SK-N-SH (cell line): ENCODE measurements around the gene CDS2. TPM values are rescaled to one million over a fixed set of nuclear protein-coding genes. Genes with fewer than 3 reads are reported as not detected.

Experiments used
- CTCF ChIA-PET: fragments of 300-600, 350-600 bp; formaldehyde crosslinking; extraction: SDS; loops from one replicate; lab custom pipeline; 2021; lab: Yijun Ruan, JAX
- POLR2A ChIA-PET: fragments of 350-600 bp; sonication (Branson Sonifier 250); formaldehyde crosslinking; extraction: SDS; loops from one replicate; lab custom pipeline; 2020; ENCODE audit warnings: antibody characterized with exemption, inconsistent platforms; lab: Yijun Ruan, JAX
- DNase-seq: peaks from one replicate; pipeline ENCODE4 v3.0.0; 2012
- H2AFZ ChIP-seq: fragments of 200-600 bp; sonication (generic); 2 replicates; pipeline ENCODE4 v1.8.1; 2016; ENCODE audit warnings: antibody characterized with exemption, mild to moderate bottlenecking, low read depth
- H3F3A ChIP-seq: fragments of 200-600 bp; sonication (generic); replicated peaks from 2 replicates; pipeline ENCODE3; 2016; ENCODE audit warnings: antibody characterized with exemption, mild to moderate bottlenecking; ENCODE audit not compliant: insufficient read depth
- H3K27ac ChIP-seq, 2 experiments: fragments of 200-500 bp in 1 of 2; fragments of 200-600 bp in 1 of 2; sonication (Bioruptor generic) in 1 of 2; sonication (generic), shearing (Covaris generic) in 1 of 2; 2 replicates each; pipeline versions ENCODE4 v1.5.1 to v1.6.1; 2014 to 2016; ENCODE audit warnings: low read depth in 2 of 2, inconsistent platforms in 1 of 2, low read length in 1 of 2, mild to moderate bottlenecking in 1 of 2, mixed read lengths in 1 of 2
- H3K27me3 ChIP-seq: fragments of 200-600 bp; sonication (generic), shearing (Covaris generic); 2 replicates; pipeline ENCODE4 v1.6.1; 2016; ENCODE audit warnings: mixed run types; ENCODE audit not compliant: insufficient read depth
- H3K36me3 ChIP-seq, 2 experiments: fragments of 200-500 bp in 1 of 2; fragments of 200-600 bp in 1 of 2; sonication (Bioruptor generic) in 1 of 2; sonication (generic) in 1 of 2; replicated peaks in 1 of 2; 2 replicates each; pipeline versions ENCODE3 to v1.5.1; 2014 to 2016; ENCODE audit warnings: low read length in 1 of 2, mild to moderate bottlenecking in 1 of 2; ENCODE audit not compliant: insufficient read depth in 2 of 2, control insufficient read depth in 1 of 2
- H3K4me1 ChIP-seq, 2 experiments: fragments of 200-500 bp in 1 of 2; fragments of 200-600 bp in 1 of 2; sonication (Bioruptor generic) in 1 of 2; sonication (generic), shearing (Covaris generic) in 1 of 2; 2 replicates each; pipeline versions ENCODE4 v1.5.1 to v1.6.1; 2014 to 2016; ENCODE audit warnings: low read depth in 1 of 2, low read length in 1 of 2, mixed run types in 1 of 2; ENCODE audit not compliant: insufficient read depth in 2 of 2, control insufficient read depth in 1 of 2
- H3K4me2 ChIP-seq: fragments of 200-600 bp; sonication (generic), shearing (Covaris generic); 2 replicates; pipeline ENCODE4 v1.6.1; 2017; ENCODE audit warnings: mixed run types
- H3K4me3 ChIP-seq, 2 experiments: fragments of 200-500 bp in 1 of 2; fragments of 200-600 bp in 1 of 2; sonication (Bioruptor generic) in 1 of 2; sonication (generic), shearing (Covaris generic) in 1 of 2; 2 replicates each; pipeline versions ENCODE4 v1.5.1 to v1.8.1; 2014 to 2016; ENCODE audit warnings: low read depth in 2 of 2, inconsistent platforms in 1 of 2, low read length in 1 of 2, mild to moderate bottlenecking in 1 of 2, mixed read lengths in 1 of 2, moderate library complexity in 1 of 2
- H3K79me2 ChIP-seq: fragments of 200-600 bp; sonication (generic); 2 replicates; pipeline ENCODE4 v1.8.1; 2017; ENCODE audit warnings: mild to moderate bottlenecking; ENCODE audit not compliant: insufficient read depth
- H3K9ac ChIP-seq: fragments of 200-600 bp; sonication (generic); 2 replicates; pipeline ENCODE4 v1.6.1; 2017; ENCODE audit warnings: mixed run types
- H3K9me2 ChIP-seq: fragments of 200-600 bp; sonication (generic); 2 replicates; pipeline ENCODE4 v1.6.1; 2017; ENCODE audit warnings: mixed run types
- H3K9me3 ChIP-seq: fragments of 200-600 bp; sonication (generic); 2 replicates; pipeline ENCODE4 v1.6.1; 2017; ENCODE audit warnings: mixed run types, mild to moderate bottlenecking, moderate library complexity
- H4K20me1 ChIP-seq: fragments of 200-600 bp; sonication (generic); 2 replicates; pipeline ENCODE4 v1.6.1; 2017; ENCODE audit warnings: mild to moderate bottlenecking, mixed run types; ENCODE audit not compliant: insufficient read depth
- CHD2 ChIP-seq: fragments of 150-350 bp; IDR thresholded peaks from 2 replicates; pipeline ENCODE4 v1.6.1; 2018; ENCODE audit warnings: low read length; ENCODE audit not compliant: partially characterized antibody
- CTCF ChIP-seq: fragments of 200-600 bp; sonication (generic); IDR thresholded peaks from 2 replicates; pipeline ENCODE4 v1.6.1; 2017; ENCODE audit warnings: antibody characterized with exemption, mild to moderate bottlenecking, moderate library complexity
- ELF1 ChIP-seq: IDR thresholded peaks from 2 replicates; pipeline ENCODE4 v1.4.0; 2012
- EZH2phosphoT487 ChIP-seq: fragments of 200-600 bp; sonication (generic); IDR thresholded peaks from 2 replicates; pipeline ENCODE4 v1.6.1; 2017; ENCODE audit warnings: low read depth, mixed run types, mild to moderate bottlenecking, antibody characterized with exemption, moderate library complexity, borderline replicate concordance
- FOSL2 ChIP-seq: IDR thresholded peaks from 2 replicates; pipeline ENCODE4 v1.4.0; 2012; ENCODE audit warnings: low read depth, mild to moderate bottlenecking, moderate library complexity, borderline replicate concordance
- FOXM1 ChIP-seq: IDR thresholded peaks from 2 replicates; pipeline ENCODE4 v1.4.0; 2012; ENCODE audit warnings: low read depth, mild to moderate bottlenecking
- GABPA ChIP-seq: IDR thresholded peaks from 2 replicates; pipeline ENCODE4 v1.4.0; 2012; ENCODE audit warnings: low read depth, mild to moderate bottlenecking
- IRF3 ChIP-seq: fragments of 150-350 bp; IDR thresholded peaks from 2 replicates; pipeline ENCODE4 v1.6.1; 2016; ENCODE audit warnings: mild to moderate bottlenecking, low read depth, low read length
- MAX ChIP-seq: IDR thresholded peaks from 2 replicates; pipeline ENCODE4 v1.4.0; 2012; ENCODE audit warnings: low read depth
- MEF2A ChIP-seq: IDR thresholded peaks from 2 replicates; pipeline ENCODE4 v1.4.0; 2012; ENCODE audit warnings: low read depth, borderline replicate concordance
- NRF1 ChIP-seq: IDR thresholded peaks from 2 replicates; pipeline ENCODE4 v1.6.1; 2012; ENCODE audit warnings: low read depth, mild to moderate bottlenecking, low read length
- PBX3 ChIP-seq: IDR thresholded peaks from 2 replicates; pipeline ENCODE4; 2012
- POLR2AphosphoS5 ChIP-seq: IDR thresholded peaks from 2 replicates; pipeline ENCODE4 v1.6.1; 2012; ENCODE audit warnings: low read depth, low read length
- RCOR1 ChIP-seq: fragments of 150-350 bp; IDR thresholded peaks from 2 replicates; pipeline ENCODE4 v1.6.1; 2017; ENCODE audit warnings: antibody characterized with exemption, low read length
- SMC3 ChIP-seq: IDR thresholded peaks from 2 replicates; pipeline ENCODE4 v1.6.1; 2012; ENCODE audit warnings: low read depth, low read length, improper control_type of control experiment
- USF2 ChIP-seq: fragments of 150-350 bp; IDR thresholded peaks from 2 replicates; pipeline ENCODE4 v1.6.1; 2017; ENCODE audit warnings: antibody characterized with exemption, low read length, low read depth, borderline replicate concordance
- YY1 ChIP-seq: IDR thresholded peaks from 2 replicates; pipeline ENCODE4 v1.4.0; 2012; ENCODE audit warnings: low read depth, mild to moderate bottlenecking
- ZBTB33 ChIP-seq: IDR thresholded peaks from 2 replicates; pipeline ENCODE4 v1.4.0; 2012; ENCODE audit warnings: low read depth, borderline replicate concordance
- WGBS: methylation state at CpG from one replicate; pipeline ENCODE4 v1.1.6; 2017; ENCODE audit warnings: low lambda C conversion rate; 5-methylcytosine and 5-hydroxymethylcytosine counted together
- polyA plus RNA-seq, 3 experiments: library from polyadenylated mRNA; depleted of rRNA; stranded (reverse); fragments of >200 nt; gene quantifications; 2 replicates each; pipeline ENCODE4 v1.2.3, GENCODE V29; 2012

The CDS2 gene
- polyA plus RNA-seq, 1 of the 3 experiments (the other 2 are of a cell fraction): 13.9 TPM

- TF ChIP-seq IRF3: no peak
- TF ChIP-seq RCOR1: no peak
- TF ChIP-seq MEF2A: no peak
Observed at GRCh38 chr20:5143851-5144250, 17.0 kb downstream of the CDS2 start (continued).

- no peak overlapping the region for H3K9ac ChIP-seq
- no peaks in the 10 kb centered on the region for H3F3A ChIP-seq
- H3K4me3 ChIP-seq: no peak overlapping the region
- DNase-seq: no peak
- WGBS: 97% methylated on average over 5 of the region's 5 CpGs
- no peaks in the 10 kb centered on the region; a peak in 1 of 4 replicates for H3K4me1 ChIP-seq
- H2AFZ ChIP-seq: no peak overlapping the region
- TF ChIP-seq EZH2phosphoT487 (no peak), MEF2A (no peak), NRF1 (no peak), POLR2AphosphoS5 (no peak), FOXM1 (no peak), USF2 (no peak), YY1 (no peak), MAX (no peak), GABPA (no peak), ZBTB33 (no peak), RCOR1 (no peak), IRF3 (no peak), SMC3 (no peak), CTCF (no peak), ELF1 (no peak), FOSL2 (no peak), PBX3 (no peak), CHD2 (no peak)
- TF ChIP-seq, all 33 proteins: peak for 0
- Histone ChIP-seq H3K9me2 (no peaks in the 10 kb centered on the region), H3K36me3 (peaks cover 0 to 9% of the 10 kb centered on the region in 2 experiments), H3K79me2 (peaks cover 81% of the 10 kb centered on the region), H3K9me3 (no peaks in the 10 kb centered on the region), H3K27me3 (no peaks in the 10 kb centered on the region), H3K27ac (no peak overlapping the region), H3K4me2 (no peak overlapping the region), H4K20me1 (0 out of 2 replicates have a peak, but pooled peaks cover 17% of the 10 kb centered on the region)
- CTCF ChIA-PET: interaction anchor here (0.6 to 2.1 kb wide), 3 partner anchors 12 to 238 kb away, joined by 3 to 7 read pairs (median 3); partner anchors contain the start of gene CDS2
- POLR2A ChIA-PET: no interaction called here
Observed at GRCh38 chr20:5145365-5146098, 18.7 kb downstream of the CDS2 start.
